Gastroesophageal sphincter (tissue), 2 donors: ENCODE measurements around the gene CNTNAP2.

ENCODE experiments used
- EP300 ChIP-seq: sonication (generic); formaldehyde crosslinking; IDR thresholded peaks from one replicate; pipeline ENCODE4 v1.6.1; 2017; ENCODE audit warnings: antibody characterized with exemption, mild to moderate bottlenecking
- POLR2A ChIP-seq, 2 donors: fragments of 450-650 bp; IDR thresholded peaks; one replicate each; pipeline ENCODE4 v1.6.1; 2017; ENCODE audit warnings: antibody characterized with exemption in 2 of 2, mild to moderate bottlenecking in 2 of 2, moderate library complexity in 1 of 2

GRCh38 chr7:148296994-148297644 is 2180.5 kb downstream of the CNTNAP2 start:
- TF ChIP-seq POLR2A (IDR thresholded peaks at IDR 0.05): no peak
- no peak for TF ChIP-seq EP300
